Stimulated activated CD8-positive, alpha-beta memory T cell treated with anti-CD3 and anti-CD28 coated beads, Interleukin-12 subunit alpha, Interleukin-12 subunit beta, amount 100 ng/mL, for 4 hours (primary cell): ENCODE measurements around the gene POLD4.
A peak's percentile ranks its signal among the peaks of the same experiment; 100 is the strongest.

ENCODE experiments used
- DNase-seq: peaks from one replicate; pipeline ENCODE4 v3.0.0-alpha.2; 2020; ENCODE audit warnings: low read depth

POLD4 gene

DNA sequence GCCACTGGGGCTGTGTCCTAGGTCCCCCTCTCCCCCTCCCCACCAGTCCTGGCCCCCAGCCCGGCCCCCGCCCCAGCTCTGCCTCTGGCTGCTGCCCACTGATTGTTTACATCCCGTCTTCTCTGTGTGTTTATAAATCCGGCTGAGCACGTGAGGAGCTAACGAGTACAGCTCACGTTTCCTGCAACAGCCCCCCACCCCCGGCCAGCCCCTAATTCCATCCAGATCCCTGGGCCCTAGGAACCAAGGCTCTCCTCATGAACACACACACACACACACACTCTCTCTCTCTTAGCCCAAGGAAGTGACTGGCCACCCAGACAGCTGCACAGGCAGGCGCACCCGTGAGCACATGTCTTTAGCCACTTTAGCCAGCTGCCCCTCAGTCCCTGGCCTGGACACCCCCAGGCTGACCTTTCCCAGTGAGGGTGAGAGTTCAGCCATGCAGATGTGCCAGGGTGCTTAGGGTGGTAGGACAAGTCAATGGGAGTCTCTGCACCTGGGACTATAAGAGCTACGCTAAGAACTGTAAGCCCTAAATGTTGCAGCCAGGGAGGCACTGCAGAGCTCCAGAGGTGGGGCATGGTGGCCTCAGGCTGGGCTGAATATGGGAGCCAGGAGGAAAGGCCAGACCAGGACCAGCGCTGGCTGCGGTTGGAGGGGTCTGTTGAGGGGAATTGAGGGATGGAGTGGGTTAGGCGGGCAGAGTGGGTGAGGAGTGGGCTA lies 17.2 kb upstream of the POLD4 start:
- DNase-seq, result no peak

DNA sequence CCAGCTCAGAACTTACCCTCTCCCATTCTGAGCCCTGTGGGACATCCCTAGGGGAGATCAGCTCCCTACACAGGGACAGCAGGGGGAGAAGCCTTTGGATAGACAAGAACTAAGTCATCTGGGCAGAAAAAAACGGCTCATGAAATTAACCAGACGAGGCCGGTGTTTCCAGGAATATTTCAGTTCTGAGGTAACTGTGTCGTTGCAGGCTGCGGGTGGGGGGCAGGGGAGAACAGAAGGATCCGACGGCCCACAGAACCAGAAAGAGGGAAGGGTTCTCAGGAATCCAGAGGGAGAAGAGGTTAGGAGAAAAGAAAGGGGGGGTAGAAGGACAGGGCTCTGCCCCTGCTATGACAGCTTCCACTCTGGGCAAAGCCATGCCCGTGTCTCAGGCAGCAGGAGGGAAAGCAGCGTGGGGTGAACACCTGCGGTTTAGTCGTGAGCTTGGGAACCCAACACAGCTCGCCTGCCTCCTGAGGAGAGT lies 16.5 kb upstream of the POLD4 start:
- DNase-seq, result no peak

DNA sequence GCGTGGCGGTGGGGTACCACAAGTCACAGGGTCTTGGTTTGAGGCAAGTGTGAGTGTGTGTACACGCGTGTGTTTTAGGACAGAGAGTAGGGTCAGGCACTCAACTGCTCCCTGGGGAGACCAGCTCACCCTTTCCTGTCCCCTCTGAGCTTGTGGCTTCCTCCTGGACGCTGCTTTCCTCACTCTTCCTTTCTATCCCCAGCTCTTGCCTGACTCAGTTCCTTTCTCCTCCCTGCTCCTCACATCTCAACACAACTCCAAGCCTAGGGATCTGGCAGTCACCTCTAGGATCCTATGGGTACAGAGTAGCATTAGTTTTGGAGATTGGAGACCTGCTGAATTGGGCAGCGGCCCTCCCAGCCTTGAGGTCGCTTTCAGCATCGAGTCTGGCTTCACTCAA lies 15.9 kb upstream of the POLD4 start:
- no peak for DNase-seq

DNA sequence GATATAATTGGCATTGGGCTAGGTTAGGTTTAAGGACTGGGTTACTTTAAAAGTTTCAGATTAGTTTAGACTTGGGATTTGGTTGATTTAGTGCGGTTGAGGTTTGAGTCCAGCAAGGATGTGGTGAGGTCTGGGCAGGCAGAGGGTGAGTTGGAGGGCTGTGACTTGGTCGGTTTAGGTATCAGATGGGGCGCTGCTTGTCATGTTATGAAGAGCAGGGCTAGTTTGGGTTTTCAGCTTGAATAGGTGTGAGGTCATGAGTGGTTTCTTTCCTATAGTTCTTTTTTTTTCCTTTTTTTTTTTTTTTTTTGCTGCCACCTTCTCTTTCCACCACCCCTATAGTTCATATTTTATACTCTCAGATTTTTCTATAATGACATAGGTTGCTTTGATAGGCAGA lies 15.3 kb upstream of the POLD4 start:
- DNase-seq, result no peak

DNA sequence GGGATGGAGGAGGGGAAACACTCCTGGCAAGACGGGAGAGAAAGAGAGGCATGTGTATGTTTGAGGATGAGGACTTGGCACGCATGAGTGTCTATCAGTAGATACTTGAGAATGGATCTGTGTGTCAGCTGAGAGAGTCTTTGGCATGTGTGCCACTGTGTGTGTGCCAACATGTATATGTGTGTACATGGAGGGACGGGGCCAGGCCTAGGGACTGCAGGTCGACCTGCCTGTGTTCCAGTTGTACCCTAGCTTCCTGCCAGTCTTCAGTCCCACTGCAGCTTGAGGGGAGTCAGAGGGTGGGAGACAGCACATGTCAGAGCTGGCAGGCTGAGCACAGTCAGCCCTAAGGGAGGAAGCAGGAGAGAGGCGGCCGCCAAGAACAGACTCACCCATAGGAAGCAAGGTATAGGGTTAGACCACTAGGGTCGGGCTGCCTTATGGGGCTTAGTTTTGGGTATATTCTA lies 14.4 kb upstream of the POLD4 start:
- no peak for DNase-seq

DNA sequence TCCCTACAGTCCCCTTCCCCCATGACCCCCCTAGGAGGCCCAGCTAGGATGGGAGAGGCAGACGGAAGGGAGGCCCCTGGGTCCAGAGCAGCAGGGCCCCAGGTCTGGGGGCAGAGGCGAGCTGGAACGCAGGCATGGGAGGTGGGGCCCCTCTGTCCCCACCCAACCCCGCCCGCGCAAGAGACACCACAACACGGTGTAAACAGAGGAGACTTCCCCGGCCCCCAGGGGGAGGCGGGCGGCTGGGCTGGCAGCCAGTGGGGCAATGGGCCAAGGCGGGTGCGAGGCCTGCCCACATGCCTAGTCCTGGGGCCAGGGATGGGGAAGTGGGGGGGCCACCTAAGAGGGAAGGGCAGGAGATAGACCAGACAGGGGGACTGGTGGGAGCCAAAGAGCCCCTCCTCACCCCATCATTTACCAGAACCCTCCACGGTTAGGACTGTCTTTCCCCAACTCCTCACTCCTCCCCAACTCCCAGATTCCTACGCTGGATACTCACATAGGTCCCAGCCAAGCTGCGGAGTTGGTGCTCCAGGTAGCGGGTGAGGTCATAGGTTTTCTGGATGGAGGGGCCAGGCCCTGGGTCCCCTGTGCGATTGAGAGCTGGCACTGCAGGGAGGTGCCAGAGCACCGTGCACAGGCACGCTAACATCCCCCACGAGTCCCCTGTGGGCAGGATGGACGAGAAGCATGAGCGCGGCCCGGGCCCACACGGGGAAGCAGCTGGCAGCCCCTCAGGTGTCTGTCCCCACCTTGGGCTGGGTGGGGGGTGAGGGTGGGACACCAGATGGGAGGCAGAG lies 13.8 kb upstream of the POLD4 start:
- DNase-seq, result no peak

DNA sequence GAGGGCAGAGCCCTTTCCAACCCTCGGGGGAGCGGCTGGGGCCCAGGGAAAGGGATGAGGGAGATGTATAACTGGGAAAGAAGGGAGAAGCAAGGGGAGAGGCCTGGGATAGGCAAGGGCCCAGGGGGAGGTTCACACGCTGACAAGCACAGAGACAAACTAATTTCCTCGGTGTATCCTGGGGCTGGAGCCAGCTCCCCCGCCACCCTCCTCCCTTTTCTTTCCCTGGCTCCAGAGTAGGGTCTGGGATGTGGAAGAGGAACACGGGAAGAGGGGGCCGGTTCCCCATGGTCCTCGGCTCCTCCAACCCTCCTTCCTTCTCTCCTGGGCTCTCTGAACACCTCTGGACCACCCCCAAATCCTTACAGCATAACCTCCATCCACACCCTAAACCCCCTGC lies 13.2 kb upstream of the POLD4 start:
- DNase-seq, result no peak

DNA sequence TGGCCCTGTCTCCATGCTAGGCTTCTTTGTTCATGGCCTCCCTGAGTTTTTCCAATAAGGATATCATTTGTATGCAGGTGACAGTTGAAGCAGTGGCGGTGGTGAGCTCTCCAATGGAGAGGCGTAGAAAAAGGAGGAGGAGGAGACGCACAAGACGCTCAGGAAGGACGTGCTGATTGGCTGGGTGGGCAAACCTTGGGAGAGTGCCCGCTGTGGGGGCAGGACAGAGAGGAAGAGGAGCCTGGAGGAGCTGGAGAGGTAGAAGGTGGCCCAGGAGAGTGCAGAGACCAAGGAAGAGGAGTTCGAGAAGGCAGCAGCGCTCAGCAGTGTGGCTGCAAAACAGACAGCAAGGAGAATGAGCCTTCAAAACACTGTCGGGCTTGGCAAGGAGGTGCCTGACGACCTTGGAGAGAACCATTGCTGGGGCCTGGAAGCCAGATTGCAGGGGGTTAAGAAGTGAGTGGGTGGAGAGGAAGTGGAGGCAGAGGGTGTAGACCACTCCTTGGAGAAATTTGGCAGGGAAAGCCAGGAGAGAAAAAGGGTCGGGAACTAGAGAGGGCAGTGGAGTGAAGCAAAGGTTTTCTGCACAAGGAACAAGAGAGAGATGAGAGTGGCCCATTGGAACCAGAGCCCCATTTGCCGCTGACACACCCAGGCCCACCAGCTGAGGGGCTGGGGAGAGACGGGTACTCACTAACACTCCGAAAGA lies 12.5 kb upstream of the POLD4 start:
- no peak for DNase-seq

DNA sequence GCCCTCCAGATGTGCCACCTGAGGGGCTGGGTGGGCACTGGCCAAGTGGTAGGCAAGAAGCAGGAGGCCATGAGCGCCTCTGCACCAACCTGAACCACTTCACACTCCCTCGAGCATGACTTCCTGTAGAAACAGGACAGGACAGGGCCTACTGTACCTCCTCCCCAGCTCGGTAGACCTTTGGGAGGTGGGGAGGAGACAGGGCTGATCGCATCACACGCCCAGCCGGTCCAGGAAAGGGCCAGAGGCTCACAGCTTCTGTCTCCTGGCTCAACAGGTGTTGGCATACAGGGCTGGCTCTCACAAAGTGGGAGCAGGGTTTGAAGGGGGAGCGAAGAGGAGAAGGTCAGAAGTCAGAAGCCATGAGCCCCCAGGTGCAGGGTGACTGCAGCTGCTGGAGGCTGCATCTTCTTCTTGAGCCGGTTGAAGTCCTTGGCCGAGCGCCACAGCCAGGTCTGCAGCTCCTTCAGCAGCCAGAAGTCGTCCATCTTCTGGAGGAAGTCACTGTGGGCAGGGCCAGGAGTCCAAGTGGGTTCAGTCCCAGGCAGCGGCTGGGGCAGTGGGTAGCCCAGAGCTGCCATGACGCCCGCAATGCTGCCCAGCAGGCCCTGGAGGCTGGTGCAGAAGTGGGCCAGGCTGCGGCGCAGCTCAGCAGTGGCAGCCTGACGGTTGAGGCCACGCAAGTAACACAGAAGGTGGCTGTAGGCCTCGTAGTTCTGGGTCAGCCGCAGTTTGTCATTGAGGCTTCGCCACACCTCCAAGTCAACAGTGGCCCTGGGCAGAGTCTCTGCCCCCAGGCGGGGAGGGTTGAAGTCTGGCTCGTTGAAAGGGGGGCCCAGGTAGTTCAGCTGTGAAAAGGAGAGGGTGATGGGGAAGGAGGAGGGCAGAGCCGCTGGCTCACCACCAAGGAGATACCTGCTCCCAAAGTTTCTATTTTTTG lies 11.7 kb upstream of the POLD4 start:
- no peak for DNase-seq

DNA sequence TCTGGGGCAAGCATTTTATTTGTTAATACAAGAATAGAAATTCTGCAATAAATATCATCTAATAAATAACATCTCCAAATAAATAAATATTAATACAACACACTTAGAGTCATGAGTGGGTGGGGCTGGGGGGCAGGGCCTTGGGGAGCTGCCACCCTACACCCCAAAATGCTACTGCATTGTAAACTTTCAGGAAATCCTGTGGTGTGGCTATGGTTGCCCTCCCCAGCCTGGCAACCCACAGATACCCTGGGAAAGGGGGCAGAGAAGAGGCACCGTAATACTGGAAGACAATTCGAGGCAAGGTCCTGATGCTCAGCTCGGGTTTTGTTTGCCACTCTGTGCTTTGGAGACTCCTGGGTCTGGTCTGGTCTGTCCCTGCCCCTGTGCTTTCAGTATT lies 10.8 kb upstream of the POLD4 start:
- DNase-seq, result no peak

DNA sequence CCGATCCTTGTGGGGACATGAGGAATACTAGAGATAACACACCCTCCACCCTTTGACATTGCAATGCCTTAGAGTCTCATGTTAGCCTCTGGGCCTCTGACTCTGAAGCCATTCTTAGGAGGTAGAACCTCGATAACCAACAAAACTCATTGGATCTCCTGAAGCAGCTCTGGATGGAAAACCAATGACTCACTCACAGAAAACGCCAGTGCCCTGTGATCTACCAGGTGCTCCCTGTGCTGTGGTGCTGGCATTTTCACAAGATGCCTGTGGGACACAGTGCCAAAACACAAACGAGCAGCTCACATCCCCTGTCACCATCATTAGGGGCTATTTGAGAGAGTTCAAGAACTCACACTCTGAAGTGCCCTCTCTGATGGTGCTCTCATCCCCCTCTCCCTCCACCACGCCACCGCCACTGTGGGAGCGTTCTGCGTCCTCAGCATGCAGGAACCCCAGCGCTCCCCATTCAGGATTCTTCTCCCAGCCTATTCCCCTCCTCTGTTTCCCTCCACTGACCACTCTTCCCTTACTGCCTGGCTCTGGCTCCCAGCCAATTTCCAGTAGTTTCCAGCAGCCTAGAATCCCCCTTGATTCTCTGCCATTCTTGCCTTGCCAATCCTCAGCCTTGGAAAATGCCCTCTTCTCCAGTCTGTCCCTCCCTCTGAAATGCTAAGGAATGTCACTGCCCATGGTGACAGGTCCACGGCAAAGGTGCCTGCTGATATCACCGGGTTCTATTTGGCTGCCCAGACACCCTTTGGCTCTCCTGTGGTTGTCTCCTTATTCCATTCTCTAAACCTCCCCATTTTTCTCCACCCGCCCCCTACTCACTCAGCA lies 4.7 kb upstream of the POLD4 start:
- no peak for DNase-seq

DNA sequence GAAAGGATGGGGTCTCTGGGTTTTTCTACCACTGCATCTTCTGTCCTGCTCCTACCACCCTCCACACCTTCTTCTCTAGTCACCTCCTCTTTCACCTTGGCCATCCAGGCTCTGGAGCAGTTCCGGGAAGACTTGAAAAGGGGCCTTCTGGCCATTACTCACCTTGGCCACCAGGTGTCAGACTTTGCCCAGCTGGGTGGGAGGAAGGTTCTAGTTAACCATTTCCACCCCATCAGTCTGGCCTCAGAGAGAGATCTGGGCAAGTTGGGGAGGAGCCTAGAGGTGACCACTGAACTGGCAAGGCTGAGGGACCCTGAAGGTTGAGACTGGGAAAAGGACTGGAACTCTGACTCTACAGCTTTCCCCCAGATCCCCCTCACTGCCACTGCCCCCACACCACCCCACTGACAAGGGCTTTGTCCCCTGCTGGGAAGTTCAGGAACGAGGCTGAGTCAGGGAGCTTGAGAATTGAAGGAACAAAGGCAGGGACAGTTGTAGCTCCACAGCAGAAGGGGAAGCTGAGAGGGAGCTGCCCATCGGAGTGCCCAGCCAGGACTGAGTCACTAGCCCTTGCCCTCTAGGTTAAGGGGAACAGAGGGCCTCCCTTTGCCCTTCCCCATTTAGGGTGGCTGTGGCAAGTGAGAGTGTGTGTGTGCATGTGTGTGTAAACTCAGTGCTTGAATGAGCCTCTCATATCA lies 3.7 kb upstream of the POLD4 start:
- peak; percentile 31 for DNase-seq

DNA sequence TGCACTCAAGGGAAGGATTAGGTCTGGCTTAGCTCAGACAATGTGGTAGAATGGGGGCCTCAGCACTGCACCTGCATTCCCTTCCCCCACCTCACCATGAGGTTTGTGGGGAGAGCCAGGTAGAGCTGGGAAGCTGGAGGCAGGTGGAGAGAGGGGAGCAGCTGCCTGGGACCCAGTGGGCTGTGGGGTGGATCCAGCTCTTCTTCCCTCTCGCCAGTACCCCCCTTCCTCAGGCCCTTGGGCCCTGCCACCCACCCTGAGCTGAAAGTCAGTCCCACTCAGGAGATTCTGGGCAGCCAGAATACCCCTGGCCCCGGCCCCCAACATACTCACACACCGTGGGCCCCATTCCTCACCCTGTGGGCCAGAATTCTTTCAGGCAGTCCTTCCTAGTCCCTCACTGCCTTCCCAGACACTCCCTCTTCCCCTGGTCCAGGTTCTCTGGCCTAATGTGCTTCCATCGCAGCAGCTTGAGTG lies 3.1 kb upstream of the POLD4 start:
- DNase-seq, result no peak

DNA sequence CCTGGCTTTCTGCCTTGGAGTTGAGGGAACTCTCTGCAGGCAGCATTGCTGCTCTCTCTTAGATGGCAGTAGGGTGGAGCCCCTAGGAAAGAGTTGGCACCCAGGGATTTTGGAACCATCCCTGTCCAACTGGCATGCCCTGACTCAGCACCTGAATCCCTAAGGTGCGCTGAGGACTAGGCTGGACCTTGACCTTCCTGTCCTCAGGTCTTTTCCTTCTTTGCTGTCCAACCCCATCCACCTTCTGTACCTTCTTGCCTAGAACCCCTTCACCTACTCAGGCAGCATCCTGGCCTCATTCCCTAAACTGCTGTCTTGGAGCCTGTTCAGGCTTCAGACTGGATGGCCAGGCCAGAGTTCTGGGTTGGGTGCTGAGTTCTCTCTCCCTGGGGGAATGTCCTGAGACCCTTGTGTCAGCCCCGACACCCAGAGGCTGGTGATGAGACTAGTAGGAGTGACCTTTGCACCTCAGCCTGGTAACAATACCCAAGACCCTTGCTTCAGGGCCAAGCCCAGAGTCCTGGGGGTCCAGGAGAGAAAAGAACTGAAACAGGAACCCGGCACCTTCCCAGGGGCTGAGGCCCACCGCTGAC lies 2.5 kb upstream of the POLD4 start:
- no peak for DNase-seq

DNA sequence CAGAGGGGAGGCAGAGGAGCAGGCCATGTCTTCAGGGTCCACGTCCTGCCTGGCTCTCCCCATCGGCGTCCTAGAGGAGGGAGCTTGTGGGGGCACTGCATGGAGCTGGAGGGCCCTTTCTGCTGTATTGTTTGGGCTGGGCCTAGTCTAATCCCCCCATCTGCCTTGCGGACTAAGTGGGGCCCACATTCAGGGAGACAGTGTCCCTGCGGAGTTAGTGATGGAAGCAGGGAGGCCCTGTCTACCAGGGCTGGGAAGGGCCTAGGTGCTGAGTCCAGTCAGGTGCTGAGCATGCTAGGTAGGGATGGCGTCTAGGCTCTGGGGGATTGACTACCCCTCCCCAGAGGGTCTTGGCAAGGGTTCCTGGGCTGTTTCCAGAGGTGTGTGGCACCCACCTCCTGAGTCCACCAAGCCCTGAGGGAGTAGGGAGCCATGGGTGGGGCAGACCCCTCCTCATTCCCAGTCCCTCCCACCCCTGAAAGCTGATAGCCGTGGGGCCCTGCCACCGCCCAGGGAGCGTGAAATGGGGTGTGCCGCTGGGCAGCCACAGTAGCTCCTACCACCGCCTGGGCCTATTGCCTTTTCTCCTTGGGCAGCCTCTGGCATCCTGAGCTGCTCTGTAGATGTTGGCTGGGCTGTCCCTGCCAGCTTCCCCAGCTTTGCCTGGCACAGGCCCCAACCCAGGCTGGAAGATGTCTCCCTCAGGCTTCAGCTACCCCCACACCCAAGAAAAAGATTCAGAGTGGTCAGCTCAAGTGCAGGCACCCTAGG lies 1.9 kb upstream of the POLD4 start:
- DNase-seq, result no peak

DNA sequence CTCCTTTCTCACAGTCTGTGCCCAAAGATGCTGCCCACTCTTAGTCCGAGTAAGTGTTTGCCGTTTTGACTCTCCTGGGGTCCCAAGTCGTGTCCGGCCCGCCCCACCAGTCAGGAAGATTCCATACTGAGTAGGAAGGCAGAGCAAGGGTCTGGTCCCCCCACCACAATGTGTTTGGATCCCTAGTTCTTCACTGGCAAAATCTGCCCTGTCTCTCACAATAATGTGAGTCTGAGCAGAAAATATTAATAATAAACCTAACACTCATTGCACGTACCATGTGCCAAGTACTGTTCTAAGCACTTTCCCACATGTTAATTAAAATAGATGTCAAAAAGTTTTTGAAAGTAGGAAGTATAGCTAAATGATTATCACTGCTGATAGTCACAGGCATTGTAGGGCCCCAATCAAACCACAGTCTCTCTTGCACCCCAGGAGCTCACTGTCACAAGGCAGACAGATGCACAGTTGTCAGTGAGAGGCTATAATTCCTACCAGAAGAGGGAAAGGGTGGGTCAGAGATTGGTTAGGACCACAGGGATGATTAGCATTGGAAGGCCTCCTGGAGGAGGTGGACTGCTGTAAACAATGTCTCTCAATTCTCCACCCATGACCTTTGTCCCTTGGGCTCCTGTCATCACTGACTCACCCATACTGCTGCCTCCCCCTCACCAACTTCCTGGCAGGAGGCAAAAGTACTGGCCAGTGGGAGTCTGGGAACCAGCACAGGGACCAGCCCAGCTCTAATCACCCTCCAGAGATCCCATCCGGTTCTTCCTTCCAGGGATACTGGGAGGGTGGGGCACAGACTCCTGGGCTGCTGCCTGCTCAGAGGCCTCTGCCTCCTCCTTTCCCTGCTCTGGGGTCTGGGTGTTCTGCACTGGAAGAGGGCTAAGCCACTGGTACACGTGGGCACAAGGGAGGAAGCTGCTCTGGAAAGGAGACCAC lies 1.0 kb upstream of the POLD4 start:
- no peak for DNase-seq

DNA sequence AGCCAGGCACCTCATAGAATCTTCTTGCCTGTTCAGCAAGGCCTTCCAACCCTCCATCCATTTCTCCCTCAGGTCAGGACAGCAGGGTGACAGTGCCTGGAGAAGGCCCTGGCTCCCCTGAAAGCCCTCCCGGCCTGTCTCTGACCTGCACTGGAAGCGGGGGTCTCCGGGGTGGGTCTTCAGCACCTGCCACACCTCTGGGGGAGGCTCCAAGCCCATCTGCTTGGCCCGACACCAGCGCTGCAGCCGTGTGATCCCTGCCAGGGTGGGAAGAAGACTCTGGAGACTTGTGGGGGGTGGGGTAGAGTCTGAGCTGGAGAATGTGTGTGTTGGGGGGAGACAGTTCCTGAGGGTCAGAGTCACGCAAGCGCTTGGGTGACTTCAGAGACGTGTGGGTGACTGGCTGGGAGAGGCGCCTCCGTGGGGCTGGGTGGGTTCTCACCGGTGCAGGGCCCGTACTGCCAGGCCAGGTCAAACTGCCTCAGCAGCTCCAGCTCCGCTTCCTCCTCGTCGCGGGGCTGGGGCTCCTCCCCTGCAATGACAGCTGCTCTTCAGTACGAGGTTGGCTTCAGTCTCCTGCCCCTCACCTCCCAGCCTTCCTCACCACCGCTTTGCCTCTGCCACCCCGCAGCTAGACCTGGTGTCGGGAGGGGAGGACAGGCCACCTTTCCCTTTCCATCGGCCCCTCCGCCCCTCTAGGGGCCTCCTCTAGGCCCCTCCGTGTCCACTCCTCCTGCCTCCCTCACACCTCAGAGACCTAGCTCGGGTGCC lies 615 bp downstream of the POLD4 start:
- DNase-seq, result no peak
